GM12892 (cell line): ENCODE measurements around the gene UST.

Experiments used
- POLR2A ChIP-seq: IDR thresholded peaks from 2 replicates; pipeline ENCODE4 v1.6.1; 2011; ENCODE audit warnings: low read depth, low read length, control low read depth
- POLR2AphosphoS5 ChIP-seq: IDR thresholded peaks from 2 replicates; pipeline ENCODE4 v1.6.1; 2011; ENCODE audit warnings: low read depth, low read length, control low read depth
- TAF1 ChIP-seq: IDR thresholded peaks from 2 replicates; pipeline ENCODE4 v1.6.1; 2011; ENCODE audit warnings: low read depth, mild to moderate bottlenecking, control low read depth, low read length, borderline replicate concordance

GRCh38 chr6:149045404-149045803 is 298.6 kb downstream of the UST start:
- TF ChIP-seq POLR2AphosphoS5 (no peak), POLR2A (no peak), TAF1 (no peak)
